SK-N-MC (cell line): ENCODE data around the gene CDH23.

Source experiments
- EZH2 ChIP-seq: fragments of 200-600 bp; sonication (generic); IDR thresholded peaks from one replicate; pipeline ENCODE4 v1.6.1; 2017; ENCODE audit warnings: antibody characterized with exemption
- POLR2AphosphoS5 ChIP-seq: IDR thresholded peaks from 2 replicates; pipeline ENCODE4 v1.6.1; 2012; ENCODE audit warnings: mild to moderate bottlenecking, low read depth, low read length, borderline replicate concordance

- no peak for TF ChIP-seq EZH2
- TF ChIP-seq POLR2AphosphoS5 = no peak
Observed at GRCh38 chr10:71750124-71750841, 353.6 kb downstream of the CDH23 start.
